Measurements from ENCODE around the gene KAZN.
"Not testable (repeated sequence)": the region's sequence is repeated elsewhere in the genome, so short reads cannot be mapped to it uniquely, and the experiment has no call there.

Gene KAZN

DNA sequence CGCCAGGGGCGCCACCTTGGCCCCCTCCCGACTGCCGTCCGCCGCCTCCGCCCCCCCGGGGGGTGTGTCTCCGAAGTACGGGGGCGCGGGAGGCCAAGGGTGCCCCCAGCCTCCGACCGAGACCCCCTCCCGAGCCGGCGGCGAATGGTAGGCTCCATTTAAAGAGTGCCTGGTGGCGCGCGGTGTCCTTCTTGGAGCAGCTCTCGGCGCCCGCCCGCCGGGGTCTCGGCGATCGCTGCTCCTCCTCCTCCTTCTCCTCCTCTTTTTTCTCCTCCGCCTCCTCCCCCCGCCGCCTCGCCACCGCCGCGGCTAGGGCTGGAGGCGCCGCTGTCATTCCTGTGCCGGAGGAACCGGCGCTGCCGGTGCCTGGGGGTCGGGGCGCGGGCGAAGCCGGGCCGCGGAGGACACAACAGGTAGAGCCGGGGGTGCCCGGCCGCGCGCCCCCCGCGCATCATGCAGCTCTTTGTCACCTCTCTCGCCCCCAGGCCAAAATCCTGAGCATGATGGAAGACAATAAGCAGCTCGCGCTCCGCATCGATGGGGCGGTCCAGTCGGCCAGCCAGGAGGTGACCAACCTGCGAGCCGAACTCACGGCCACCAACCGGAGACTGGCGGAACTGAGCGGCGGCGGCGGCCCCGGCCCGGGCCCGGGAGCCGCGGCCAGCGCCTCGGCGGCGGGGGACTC lies at the start of gene KAZN:
KAZN (plus strand) TSS at position 188 of the 685 bp plus-strand sequence.
- DNase-seq (ENCODE audit: low spot score): no peak

DNA sequence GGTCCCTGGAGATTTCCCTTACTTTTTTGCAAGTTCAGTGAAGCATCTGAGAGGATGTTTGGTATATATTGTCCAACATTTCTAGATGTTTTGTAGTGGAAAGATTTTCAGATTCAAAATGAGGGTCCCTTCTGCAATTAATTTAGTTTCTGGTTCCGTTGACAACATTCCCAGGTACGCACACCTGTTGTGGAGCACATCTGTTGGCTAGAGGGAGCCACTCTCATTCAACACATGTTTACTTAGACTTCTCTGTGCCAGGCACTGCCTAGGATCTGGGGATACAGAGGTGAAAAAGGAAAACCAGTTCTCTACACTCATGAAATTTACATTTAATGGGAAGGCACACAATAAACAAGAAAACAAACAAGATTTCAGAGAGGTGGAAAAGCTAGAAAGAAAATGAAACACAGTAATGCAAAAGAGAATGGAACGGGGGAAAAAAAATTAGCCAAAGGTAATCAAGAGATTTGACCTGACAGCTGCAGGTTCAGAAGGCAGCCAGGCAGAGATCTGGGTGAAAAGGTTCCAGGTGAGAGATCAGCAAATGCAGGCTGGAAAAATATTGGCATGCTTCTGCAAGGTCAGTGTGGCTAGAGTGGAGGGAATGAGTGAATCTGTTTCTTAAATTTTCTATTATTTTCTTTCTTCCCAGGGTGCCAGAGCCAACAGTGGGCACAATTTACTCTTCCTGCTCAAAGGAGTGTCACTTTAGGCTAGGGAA lies 48.4 kb upstream of the KAZN start:
- no peak for DNase-seq (ENCODE audit: low spot score)

DNA sequence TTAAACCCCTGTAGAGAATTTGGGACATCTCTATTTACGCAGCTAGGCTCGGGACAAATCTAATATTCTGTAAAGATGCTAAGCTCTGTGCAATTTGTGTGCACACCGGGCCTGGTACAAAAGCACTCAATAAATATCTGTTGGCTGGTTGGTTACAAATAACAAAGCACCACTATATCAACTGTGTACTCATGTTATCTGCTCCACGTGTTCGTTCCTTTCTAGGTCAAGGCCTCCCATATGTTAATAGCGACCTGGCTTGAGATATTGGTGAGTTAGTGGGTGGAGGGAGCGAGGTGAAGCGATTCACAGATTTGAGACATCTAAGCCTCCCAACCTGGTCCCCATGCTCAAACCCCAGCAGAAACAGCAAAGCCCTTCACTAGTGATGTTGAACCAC lies 47.1 kb upstream of the KAZN start:
- DNase-seq (ENCODE audit: low spot score): no peak

DNA sequence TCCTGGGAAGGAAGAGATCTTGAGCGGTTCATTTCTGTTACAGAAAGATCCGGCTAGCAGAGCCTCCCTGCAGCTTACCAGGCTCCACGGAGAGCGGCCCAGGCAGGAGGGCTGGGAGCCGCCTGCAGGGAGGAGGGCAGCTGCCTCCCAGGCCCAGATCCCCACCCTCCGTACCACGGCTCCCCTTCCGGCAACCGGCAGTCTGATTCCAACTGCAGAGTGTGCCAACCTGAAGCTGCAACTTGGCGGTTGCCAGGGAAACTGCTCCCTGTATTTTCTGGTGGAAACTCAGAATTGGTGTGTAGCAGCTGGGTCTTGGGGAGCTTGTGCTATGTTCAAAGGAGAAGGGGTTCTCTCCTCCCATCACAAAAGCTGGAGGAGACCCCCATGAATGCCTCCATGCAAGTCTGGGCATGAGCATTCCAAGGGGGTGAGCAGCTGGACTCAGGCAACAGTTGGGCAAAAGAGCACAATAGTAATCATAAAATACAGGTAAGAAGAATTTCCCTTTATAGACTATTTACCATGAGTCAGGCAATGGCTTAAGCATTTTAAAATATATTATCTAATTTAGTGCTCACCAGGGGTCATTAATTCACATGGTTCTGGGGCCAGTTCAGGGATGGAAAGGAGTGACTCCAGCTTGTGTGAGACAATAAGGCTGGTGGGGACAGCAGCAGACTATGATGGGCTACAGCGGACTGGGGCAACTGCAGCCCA lies 46.1 kb upstream of the KAZN start:
- DNase-seq (ENCODE audit: low spot score): no peak

DNA sequence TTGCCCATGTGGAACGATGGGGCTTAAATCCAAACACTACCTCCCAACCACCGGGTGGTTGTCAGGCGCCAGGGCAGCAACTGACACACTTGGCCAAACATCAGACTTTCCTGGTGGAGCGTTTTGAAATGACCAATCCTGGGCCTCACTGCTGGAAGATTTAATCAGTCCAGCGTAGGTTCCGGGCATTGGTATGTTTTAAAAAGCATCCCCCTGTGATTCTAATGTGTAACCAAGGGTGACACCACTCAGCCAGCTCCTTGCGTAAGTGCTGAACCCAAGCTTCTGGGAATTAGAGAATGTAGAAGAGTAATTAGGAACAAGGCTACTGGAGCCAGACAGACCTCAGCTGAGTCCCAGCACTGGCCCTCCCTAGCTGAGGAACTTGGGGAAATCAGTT lies 44.8 kb upstream of the KAZN start:
- no peak for DNase-seq (ENCODE audit: low spot score)

DNA sequence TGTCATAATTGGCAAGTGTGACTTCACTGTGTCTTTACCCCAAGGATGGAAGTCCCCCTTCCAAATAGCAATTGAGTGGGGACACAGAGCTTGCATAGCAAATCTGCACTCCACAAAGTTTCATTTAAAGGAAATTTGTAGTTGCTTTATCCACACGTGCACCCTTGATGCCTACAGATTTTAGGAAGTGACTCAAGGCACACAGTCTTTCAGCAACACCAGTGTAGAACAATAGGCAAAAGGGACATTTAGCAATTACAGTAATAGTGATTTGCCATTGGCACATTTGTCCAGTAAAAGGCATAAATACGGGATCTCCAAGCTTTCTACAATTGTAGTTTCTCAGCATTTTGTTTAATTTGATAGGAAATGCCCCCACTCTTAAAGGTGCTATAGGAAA lies 43.4 kb upstream of the KAZN start:
- DNase-seq (ENCODE audit: low spot score): no peak

DNA sequence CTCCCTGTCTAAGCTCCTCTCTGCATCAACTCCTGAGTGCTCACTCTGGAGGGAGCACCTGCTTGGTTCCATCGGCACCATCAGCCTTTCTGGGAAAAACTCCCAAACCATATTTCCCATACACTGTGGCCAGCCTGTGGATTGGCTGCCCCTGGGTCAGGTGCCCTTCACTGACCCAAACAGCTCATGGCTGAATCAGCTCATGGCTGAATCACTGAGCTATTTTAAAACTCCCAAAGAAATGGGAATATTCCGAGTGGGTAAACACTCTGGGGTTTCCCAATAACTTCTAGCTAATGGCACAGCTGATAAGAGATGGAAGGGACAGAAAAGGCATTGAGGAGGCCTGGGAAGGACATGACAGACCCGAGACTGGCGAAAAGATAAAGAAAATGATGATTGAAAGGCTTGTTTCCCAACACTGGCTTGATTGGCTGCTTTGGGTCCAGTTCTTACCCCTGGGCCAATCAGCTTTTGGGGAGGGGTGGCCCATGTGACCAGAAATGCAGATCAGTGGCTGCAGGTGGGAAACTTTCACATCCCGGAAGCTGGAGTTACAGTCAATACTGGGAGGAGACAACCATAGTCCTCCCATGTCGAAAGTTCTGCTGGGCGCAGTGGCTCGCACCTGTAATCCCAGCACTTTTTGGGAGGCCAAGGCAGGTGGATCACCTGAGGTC lies 37.3 kb upstream of the KAZN start:
- DNase-seq (ENCODE audit: low spot score): no peak

DNA sequence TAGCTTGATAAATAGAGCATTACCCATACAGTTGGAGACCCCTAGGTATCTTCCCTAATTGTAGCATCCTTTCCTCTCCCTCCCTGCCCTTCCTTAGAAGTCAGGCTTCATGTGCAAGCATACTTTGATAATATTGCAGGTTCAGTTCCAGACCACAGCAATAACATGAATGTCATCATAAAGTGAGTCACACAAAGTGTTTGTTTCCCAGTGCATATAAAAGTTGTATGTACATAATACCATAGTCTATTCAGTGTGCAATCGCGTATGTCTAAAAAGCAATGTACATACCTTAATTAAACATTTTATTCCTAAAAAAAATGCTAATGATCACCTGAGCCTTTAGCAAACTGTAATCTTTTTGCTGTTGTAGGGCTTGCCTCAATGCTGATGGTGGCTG lies 33.4 kb upstream of the KAZN start:
- DNase-seq (ENCODE audit: low spot score): no peak

DNA sequence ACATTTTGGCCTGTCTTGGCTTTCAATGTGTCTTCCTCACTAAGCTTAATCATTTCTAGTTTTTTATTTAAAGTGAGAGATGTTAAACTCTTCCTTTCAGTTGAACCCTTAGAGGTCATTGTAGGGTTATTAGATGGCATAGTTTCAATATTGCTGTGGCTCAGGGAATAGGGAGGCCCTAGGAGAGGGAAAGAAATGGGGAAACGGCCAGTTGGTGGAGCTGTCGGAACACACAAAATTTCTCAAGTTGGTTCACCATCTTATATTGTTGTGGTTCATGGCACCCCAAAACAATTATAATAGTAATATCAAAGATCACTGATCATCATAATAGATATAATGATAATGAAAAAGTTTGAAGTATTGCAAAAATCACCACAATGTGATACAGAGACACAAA lies 31.4 kb upstream of the KAZN start:
- DNase-seq (ENCODE audit: low spot score): no peak

DNA sequence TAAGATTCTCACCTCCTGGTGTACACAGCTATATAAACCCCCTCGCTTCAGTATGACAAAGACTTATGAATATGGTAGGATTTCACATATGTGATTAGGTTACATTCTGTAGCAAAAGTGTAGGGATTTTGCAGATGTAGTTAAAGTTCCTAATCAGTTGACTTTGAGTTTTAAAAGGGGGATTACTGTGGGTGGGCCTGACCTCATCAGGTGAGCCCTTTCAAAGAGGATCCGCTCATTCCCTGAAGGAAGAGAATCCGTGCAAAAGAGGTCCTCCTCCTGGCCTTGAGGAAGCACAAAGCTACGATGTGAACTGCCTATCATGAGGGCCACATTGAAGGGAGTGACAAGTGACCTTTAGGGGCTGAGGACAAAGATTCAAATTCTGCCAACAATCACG lies 30.6 kb upstream of the KAZN start:
- no peak for DNase-seq (ENCODE audit: low spot score)

DNA sequence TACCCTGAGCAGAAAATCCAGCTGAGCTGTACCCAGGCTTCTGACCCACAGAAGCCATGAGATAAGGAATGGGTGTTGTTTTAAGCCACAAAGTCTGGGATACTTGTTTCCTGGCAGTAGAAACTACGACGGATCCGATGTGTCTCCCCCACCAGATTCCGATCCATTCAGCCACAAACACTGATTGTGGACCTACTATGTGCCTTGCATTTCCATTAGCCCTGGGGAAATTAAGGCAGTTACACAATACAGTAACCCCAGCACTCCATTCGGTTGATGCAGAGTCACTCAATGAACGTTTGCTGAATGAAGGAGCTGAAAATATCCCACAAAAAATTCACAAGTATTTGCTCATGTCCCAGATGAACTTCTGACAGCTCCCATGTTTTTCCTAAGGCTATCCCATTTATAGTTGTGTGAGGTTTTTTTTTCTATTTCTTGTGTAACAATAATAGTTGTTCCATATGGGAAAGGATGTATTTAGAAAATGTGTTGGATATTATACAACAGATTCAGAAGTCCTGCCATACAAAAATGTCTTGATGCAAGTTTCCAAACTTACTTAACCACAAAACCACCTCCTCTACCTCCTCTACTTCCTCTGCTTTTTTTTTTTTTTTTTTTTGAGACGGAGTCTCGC lies 29.6 kb upstream of the KAZN start:
- no peak for DNase-seq (ENCODE audit: low spot score)

DNA sequence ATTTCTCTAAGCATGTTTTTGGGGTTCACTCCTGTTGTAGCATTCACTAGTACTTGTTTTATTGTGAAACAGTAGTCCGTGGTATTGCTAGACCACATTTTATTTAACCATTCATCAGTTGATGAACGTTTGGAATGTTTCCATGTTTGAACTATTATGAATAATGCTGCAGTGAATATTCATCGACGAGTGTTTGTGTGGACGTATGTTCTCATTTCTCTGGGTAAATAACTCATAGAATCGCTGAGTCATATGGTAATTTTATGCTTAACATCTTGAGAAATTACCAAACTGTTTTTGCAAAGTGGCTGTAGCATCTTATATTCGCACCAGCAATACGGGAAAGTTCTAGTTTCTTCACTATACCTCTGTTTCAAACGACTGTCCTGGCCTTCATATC lies 28.0 kb upstream of the KAZN start:
- no peak for DNase-seq (ENCODE audit: low spot score)

DNA sequence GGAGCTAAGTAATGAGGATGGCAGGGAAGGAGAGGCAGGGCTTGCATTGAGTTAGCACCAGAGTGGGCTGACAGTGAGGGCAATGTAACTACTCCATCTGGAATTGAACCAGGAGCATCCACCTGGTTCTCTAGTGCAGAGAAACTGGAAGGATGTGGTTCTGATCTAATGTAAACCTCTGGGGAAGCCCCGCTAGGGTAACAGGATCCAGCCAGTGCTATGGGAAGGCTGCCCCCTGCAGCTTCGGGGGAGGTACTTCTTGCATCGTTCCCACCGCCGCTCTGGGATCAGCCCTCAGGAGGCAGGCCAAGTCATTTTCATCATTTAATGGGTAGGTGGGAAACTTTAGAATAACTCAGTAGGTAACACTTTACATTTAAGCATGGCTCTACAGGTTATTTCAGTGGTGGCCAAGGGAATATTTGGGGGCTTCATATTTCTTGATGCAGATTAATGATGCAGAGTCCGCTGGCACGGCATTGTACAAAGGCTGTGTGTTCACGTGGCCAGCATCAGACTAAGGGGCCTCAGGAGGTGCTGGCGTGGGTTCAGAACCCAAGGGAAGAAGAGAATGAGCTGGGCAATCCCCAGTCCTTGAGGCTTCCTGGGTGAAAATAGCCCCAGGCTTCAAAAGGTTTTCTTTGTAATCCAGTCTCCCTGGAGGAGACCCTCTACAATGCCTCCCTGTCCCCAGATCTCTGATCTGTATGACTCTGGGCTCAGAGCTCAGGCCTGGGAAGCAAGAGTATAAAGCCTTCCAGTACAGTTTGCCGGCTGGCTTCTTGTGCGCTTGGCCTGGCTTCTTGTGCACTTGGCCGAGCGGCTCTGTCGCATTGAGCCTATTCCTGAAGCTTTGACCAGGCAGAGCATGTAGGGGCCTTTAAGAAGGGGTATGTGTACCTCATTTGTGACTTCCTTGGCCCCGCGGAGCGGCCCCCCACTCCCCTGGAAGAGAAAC lies 26.4 kb upstream of the KAZN start:
- DNase-seq (ENCODE audit: low spot score): no peak

DNA sequence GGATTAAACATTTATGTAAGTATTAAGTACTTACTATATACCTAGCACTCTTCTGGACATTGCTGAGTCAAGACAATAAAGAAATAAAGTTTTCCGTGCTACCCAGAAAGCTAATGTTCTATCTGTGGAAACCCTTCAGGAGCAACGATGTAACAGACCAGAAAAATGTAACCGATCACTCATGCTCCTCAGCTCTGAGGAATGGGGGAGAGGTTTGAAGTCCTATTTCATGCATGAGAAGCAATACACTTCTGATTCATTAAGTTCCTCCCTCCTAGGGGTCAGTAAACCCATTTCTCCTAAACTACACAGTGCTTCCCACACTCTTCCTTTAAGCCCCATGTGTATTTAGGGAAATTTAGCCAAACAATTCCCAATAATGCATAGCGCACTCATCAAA lies 25.6 kb upstream of the KAZN start:
- DNase-seq (ENCODE audit: low spot score): no peak

DNA sequence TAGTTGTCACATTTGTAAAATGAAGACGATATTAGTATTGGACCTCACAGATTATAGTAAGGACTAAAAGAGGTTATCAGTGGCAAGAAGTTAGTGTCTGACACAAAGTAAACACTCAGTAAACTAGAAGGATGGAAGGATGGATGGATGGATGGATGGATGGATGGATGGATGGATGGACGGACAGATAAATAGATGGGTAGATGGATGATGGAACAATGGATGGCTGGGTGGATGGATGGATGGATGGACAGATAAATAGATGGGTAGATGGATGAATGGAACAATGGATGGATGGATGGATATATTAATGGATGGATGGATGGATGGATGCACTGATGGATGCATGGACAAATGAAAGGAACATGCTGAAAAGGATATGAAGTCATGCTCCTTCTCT lies 22.3 kb upstream of the KAZN start:
- no peak for DNase-seq (ENCODE audit: low spot score)

DNA sequence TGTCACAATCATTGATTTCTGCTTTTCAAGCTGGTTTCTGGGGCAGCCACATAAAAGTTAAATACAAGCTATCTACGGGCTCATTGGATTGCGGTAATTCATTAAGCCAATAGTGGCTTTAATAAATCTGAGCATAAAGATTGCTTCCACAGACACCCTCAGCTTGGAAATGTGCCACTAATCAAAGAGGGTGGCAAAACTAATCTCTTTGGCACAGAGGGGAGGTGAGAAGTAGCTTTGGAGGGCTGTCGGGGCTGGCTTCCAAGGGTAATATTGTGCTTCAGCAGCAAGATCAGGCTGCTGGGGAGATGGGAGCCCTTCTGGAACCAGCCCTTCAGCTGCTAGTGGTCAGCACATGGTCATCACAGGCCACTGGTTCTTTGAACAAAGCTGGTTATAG lies 21.2 kb upstream of the KAZN start:
- DNase-seq (ENCODE audit: low spot score): no peak

DNA sequence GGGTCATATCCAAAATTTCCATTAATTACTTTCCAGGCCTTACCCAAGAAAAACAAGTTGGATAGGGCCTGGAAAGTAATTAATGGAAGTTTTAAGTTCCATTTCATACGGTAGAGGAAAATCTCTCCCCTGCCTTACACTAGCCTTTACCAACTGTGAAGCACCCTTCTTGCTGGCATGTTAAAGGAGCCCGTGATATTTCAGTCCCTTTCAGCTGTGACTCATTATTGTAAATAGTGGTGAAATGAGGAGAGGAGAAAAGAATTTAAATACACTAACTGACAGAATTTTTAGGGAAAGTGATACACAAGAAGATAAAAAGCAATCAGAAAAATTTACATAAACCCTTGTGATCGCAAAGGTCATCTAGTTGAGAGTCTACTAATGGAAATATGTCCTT lies 20.3 kb upstream of the KAZN start:
- no peak for DNase-seq (ENCODE audit: low spot score)

DNA sequence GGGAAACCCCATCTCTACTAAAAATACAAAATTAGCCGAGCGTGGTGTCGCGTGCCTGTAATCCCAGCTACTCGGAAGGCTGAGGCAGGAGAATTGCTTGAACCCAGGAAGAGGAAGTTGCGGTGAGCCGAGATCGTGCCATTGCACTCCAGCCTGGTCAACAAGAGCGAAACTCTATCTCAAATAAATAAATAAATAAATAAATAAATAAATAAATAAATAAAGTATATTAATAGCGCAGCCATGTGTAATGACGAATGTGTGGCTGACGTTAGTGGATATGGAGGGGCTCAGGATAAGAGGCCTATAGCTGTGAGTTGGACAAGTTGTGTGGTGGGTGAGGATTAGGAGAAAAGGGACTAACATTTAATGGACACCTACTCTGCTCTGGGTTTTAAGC lies 18.2 kb upstream of the KAZN start:
- DNase-seq (ENCODE audit: low spot score): not testable (repeated sequence)

DNA sequence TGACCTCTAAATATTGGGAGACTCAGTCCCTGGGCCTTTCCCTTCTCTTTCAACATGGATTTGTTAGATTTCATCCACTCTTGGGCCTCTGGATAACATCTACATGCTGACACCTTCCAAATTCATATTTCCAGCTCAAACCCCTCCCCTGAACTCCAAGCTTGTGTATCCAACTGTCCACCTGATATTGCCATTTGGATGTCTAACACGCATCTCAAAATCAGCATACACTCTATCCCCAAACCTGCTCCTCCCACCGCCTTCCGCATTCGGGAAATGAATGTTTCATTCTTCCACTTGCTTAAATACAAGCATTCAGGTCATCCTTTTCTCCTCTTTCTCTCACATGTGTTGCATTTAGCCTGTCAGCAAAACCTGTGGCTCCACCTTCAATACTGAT lies 17.5 kb upstream of the KAZN start:
- DNase-seq (ENCODE audit: low spot score): no peak

DNA sequence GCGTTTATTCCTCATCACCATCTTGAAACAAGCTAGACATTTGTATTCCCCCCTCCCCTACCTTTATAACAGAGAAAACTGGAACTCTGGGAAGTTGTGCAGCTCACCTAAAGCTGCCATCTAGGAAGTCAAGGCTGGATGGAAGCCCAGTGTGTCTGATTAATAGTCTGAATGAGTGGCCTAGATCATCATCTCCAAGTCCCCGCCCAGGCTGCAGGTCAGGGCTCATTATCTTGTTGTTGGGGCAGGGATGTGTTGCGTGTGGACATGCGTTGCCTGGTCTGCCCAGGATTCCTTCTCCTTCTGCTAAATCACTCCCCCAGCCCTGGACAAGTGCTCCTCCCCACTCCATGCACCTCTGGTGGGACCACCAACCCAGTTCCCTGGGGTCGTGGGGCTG lies 14.7 kb upstream of the KAZN start:
- DNase-seq (ENCODE audit: low spot score): no peak

DNA sequence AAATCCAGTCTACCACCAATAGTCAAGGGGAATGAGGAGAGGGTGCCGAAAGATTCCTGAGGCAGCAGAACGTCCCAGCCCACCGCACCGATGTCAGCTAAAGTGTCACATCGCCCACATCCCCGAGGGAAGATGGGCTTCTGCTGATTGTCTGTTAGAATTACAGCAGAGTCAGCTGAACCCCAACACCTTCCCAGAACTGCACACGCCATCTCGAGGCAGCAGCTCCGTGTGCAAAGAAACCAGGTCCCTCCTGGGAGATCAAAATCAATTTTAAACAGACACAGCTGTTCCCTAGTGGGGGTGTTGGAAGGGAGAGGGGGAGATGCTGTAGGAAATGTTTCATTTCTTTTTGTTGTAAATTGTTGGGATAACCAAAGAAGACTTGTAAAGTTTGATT lies 12.8 kb upstream of the KAZN start:
- no peak for DNase-seq (ENCODE audit: low spot score)
